Gastroesophageal sphincter (tissue), 3 donors: ENCODE measurements around the gene BTBD6.

Experiments
- EP300 ChIP-seq: sonication (generic); formaldehyde crosslinking; IDR thresholded peaks from one replicate; pipeline ENCODE4 v1.6.1; 2017; ENCODE audit warnings: antibody characterized with exemption, mild to moderate bottlenecking
- POLR2A ChIP-seq, 2 donors: fragments of 450-650 bp; IDR thresholded peaks; one replicate each; pipeline ENCODE4 v1.6.1; 2017; ENCODE audit warnings: antibody characterized with exemption in 2 of 2, mild to moderate bottlenecking in 2 of 2, moderate library complexity in 1 of 2
- POLR2AphosphoS5 ChIP-seq: sonication (generic); formaldehyde crosslinking; IDR thresholded peaks from one replicate; pipeline ENCODE4 v1.6.1; 2017; ENCODE audit warnings: antibody characterized with exemption
- TF ChIP-seq, protein P1 (sequence below), 4 experiments: fragments of 200-600 bp in 2 of 4; fragments of 450-650 bp in 2 of 4; sonication (generic) in 1 of 4; IDR thresholded peaks; one replicate each; pipeline ENCODE4 v1.5.1; 2017 to 2019; ENCODE audit warnings: antibody characterized with exemption in 4 of 4, mild to moderate bottlenecking in 2 of 4, moderate library complexity in 2 of 4

DNA sequence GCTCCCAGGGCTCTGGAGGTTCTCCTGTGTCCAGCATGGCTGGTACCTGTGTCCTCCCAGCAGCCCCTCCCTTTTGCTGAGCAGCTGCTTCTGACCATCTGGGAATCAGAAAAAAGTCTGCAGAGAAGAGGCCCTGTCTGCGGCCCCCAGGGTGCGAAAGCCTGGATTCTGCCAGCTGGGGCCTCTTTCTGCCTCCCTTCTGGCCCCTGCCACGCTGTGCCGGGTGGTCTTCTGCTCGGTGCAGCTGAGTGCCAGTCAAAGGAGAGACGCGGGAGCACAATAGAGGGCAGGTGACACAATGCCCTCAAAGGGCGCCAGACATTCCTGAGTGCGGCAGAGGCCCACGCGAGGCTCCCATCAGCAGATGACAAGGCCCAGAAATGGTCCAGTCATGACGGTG lies 12.6 kb downstream of the BTBD6 start:
- TF ChIP-seq, protein P1, sequence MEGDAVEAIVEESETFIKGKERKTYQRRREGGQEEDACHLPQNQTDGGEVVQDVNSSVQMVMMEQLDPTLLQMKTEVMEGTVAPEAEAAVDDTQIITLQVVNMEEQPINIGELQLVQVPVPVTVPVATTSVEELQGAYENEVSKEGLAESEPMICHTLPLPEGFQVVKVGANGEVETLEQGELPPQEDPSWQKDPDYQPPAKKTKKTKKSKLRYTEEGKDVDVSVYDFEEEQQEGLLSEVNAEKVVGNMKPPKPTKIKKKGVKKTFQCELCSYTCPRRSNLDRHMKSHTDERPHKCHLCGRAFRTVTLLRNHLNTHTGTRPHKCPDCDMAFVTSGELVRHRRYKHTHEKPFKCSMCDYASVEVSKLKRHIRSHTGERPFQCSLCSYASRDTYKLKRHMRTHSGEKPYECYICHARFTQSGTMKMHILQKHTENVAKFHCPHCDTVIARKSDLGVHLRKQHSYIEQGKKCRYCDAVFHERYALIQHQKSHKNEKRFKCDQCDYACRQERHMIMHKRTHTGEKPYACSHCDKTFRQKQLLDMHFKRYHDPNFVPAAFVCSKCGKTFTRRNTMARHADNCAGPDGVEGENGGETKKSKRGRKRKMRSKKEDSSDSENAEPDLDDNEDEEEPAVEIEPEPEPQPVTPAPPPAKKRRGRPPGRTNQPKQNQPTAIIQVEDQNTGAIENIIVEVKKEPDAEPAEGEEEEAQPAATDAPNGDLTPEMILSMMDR (IDR thresholded peaks at IDR 0.05): no peak
- no peak for TF ChIP-seq POLR2A (IDR thresholded peaks at IDR 0.05)
- TF ChIP-seq EP300: no peak
- TF ChIP-seq POLR2AphosphoS5: no peak
